NOMO-1 treated with DMSO at 0.1 percent for 48 hours (cell line): ENCODE data around the gene LCE6A.

Experiments used
- DNase-seq: peaks from one replicate; lab custom pipeline; 2025; ENCODE audit not compliant: unreplicated experiment; lab: John Stamatoyannopoulos, UW

Gene LCE6A

GRCh38 chr1:152873495-152873894 lies 30.8 kb downstream of the LCE6A start:
- DNase-seq = no peak

DNA sequence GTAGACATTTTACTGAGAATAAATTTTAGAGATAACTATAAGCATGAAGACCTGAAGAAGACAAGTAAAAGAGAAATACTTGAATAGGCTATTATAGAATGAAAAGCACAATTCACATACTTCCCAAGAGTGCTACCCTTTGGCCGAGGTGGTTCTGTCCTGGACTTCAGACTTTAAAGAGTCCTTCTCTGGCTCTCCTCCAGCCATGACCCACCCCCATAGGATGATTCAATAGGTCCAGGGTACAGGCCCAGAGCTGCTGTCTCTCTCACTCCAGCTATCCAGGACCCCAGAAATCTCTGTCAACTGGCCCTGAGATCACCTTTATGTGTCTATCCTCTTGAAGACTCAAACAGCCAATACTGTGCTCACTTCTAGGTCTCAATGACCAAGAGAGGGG lies 34.2 kb downstream of the LCE6A start:
- DNase-seq = no peak

GRCh38 chr1:152878042-152878441 lies 35.4 kb downstream of the LCE6A start, which contains the start of gene SMCP:
Gene SMCP (plus strand): TSS chr1:152878322. CDS start chr1:152884423, 6,101 bp downstream.
- no peak for DNase-seq

GRCh38 chr1:152879559-152880198 lies 37.0 kb downstream of the LCE6A start:
- DNase-seq = no peak

GRCh38 chr1:152880316-152880715 lies 37.7 kb downstream of the LCE6A start:
- no peak for DNase-seq

DNA sequence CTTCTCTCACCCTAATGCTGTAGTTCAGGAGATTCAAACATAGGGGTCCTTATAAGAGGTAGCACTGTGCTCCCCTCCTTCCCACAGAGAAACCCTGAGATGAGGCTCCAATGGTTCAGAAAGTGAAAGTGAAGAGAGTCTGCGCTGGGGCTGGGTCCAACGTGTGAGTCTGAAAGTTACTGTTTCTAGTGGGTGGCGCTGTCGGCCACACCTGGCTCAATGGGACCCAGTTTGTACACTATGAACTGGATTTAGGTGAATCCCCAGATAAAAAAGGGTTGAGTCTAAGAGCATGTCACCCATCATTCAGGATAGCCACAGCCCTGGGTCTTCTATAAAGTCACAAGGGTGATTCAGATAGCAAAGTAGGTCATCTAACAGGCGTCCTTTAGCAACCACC lies 38.3 kb downstream of the LCE6A start:
- DNase-seq = no peak

DNA sequence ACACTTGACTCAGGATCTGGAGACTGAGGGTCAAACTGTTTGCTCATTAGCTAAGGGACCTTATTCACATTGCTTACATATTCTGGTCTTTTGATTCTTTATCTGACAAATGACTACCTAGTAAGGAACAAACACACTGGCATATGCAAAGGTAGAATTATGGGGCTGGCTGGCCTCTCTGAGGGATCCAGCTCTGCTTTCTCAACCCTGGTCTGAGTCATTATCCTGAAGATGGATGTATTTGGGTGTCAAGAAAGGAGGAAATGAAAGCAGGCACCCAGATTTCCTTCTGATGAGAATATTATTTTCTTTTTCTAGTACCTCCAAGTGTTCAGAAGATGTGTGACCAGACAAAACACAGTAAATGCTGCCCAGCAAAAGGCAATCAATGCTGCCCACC lies 41.4 kb downstream of the LCE6A start:
- peak; percentile 57 for DNase-seq

DNA sequence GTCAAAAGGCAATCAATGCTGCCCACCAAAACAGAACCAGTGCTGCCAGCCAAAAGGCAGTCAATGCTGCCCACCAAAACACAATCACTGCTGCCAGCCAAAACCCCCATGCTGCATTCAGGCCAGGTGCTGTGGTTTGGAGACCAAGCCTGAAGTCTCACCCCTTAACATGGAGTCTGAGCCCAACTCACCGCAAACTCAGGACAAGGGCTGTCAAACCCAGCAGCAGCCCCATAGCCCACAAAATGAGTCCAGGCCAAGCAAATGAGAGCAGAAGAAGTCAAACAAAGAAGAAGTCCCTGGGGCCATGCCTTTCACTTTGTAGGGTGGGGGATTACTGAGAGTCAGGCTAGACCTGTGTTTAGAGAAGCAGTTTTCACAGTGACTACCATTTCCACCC lies 41.9 kb downstream of the LCE6A start:
- no peak for DNase-seq

DNA sequence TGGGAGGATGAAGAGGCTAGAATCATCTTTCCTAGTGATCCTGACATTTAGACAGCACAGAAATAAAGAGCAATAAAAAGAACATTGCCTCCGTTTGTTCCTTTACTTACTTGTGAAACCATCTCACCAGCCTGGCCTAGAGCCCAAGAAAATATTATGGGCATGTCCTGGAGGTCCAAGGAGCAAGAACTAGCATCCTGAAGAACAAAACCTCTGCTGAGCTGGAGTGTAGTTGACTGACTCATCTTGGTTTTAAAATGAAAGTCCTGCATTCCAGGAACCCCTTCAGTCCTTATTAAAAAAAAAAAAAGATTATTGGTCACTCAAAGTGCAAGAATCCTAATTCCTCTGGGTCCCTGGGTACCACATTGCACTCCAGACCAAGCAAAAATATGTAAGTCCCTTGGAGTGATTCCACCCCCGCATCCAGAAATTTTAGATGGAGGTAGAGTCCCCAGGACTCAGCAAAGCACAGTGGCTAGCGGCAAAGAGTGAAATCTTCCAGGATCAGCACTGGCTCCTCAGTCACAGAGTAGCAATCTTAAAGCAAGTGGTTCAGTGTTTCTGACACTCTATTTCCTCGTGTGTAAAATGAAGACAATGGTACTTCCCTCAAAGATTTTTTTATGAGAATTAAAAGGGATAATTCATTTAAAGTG lies 42.4 kb downstream of the LCE6A start:
- no peak for DNase-seq

GRCh38 chr1:152886085-152886484 lies 43.4 kb downstream of the LCE6A start:
- no peak for DNase-seq

DNA sequence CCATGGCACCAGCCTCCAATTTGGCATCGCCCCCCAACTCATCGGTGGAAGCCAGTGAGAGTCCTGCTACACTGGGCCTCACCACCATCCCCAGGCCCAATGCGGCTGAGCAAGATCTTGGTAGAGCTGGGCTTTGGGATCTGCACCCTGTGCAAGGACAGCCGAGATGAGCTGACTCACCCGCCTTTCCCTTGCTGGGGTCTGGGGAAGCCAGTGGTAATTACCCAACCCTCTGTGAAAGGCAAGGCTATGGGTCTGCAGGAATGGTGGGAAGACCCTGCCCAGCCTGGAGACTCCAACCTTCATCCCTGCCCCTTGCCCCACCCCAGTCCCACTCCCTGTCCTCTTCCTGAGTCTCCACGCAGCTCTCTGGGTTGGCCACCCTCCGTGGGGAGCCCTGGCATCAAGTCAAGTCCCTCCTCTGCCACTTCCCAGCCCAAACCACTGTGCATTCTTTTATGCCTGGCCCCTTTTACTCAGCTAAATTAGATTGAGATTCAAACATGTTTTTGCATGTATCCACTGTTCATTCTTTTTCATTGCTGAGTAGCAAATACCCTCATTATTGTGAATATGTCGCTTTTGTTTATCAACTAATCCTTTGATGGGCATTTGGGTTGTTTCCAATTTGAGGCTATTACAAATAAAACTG lies 44.2 kb downstream of the LCE6A start:
- no peak for DNase-seq

DNA sequence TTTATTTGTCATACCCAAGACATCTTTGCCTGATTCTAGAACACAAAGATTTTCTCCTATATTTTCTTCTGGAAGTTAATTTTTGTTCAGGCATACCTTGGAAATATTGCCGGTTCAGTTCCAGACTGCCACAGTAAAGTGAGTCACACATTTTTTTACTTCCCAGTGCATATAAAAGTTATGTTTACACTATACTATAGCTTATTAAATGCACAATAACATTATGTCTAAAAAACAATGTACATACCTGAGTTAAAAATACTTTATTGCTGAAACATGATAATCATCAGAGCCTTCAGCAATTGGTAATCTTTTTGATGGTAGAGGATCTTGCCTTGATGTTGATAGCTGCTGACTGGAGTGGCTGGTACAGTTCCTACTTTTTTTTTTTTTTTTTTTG lies 45.5 kb downstream of the LCE6A start:
- DNase-seq = no peak
